KBM-7 (cell line): ENCODE measurements around the gene OR56A3.

Experiments used
- DNase-seq: peaks from one replicate; pipeline ENCODE4 v3.0.0-alpha.2; 2015
- in situ Hi-C: fragments of 300-500 bp; cut with MboI; formaldehyde crosslinking; loops from 2 replicates; pipeline ENCODE4 v1.14.3; 2020; ENCODE audit warnings: low sequenced_read_pairs, low pct_unique_long_range_greater_than_20kb, mixed read lengths

OR56A3 gene

GRCh38 chr11:5967708-5968107, 25.7 kb downstream of the OR56A3 start:
- DNase-seq: no peak
- in situ Hi-C loops: no loop called here

DNA sequence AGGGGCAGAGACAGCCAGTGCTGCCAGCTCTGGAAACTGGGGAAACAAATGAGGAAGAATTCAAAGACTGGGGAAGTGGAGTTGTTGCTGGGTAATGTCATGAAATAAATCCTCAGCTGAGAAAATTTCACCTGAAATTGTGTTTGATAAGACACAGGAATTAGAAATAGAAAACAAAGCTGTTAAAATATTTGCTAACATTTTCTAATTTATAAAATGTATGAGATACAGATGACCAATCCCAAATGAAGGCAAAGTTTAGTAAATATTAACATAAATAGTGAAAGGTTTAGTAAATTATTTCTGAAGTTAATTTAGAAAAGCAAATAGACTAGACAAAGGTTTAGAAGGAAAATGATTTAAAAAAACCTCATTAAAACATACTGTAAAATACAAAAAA, 26.3 kb downstream of the OR56A3 start, which contains the start of gene OR56A5:
TSS of gene OR56A5 (minus strand) at position 101 of the 400 bp plus-strand sequence. CDS start at position 101, 0 bp downstream.
- DNase-seq: no peak
- in situ Hi-C loops: no loop called here

- in situ Hi-C loops: no loop called here
- no peak for DNase-seq
Observed at GRCh38 chr11:5973530-5973929, 31.5 kb downstream of the OR56A3 start.

DNA sequence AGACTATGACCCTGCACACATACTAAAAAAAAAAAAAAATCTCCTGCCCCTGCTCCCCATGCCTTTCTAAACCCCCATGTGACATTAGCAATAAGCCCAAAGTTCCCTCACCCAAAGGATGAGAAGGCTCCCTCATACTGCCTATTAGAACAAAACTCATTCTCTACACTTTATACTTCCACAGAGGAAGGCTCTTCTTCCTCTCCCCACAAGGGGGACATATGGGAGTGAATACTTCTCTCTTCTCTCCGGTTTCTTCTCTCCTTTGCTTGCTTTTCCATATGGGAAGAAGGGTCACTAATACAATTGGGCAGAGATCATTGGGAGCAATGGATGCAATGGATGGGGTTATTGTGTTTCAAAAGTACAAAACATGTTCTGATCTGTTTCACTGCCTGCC, 41.4 kb downstream of the OR56A3 start:
- in situ Hi-C loops: no loop called here

GRCh38 chr11:5986885-5987284, 44.8 kb downstream of the OR56A3 start, which contains the start of gene OR52L1:
Gene OR52L1 (minus strand): TSS chr11:5986985. CDS start chr11:5986930, 55 bp downstream.
- in situ Hi-C loops: no loop called here
- DNase-seq: no peak

More for the DNA sequence above, 41.4 kb downstream of the OR56A3 start:
- DNase-seq: no peak

DNA sequence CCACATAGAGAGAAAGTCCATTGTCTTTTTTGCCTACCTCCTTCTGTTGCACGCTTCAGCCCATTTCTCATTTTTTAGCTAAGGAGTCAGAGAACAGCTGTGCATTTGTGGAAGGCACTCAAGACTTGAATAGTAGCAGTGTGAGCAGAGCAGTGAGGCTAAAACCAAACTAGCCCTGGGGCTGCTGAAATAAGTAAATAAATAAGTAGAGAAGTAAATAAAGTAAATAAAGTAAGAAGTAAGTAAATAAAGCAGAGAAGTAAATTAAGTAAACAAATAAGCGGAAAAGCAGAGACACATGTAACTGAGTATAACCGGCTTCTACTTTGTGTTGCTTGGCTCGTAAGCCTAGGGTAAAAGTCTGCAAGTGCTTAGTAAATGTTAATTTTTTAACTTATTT, 47.2 kb downstream of the OR56A3 start:
- DNase-seq: no peak
- in situ Hi-C loops: no loop called here

GRCh38 chr11:5992150-5992549, 50.1 kb downstream of the OR56A3 start:
- DNase-seq: no peak
- in situ Hi-C loops: no loop called here

- in situ Hi-C loops: no loop called here
Observed at GRCh38 chr11:5992604-5993251, 50.7 kb downstream of the OR56A3 start.

GRCh38 chr11:5994791-5995190, 52.7 kb downstream of the OR56A3 start:
- in situ Hi-C loops: no loop called here
- no peak for DNase-seq

More at GRCh38 chr11:5992604-5993251, 50.7 kb downstream of the OR56A3 start:
- DNase-seq: peak; percentile 37
